SK-N-SH (cell line): ENCODE data around the gene ETFDH. TPM values are rescaled to one million over a fixed set of nuclear protein-coding genes. Genes with fewer than 3 reads are reported as not detected.

Source experiments
- CTCF ChIA-PET: fragments of 300-600, 350-600 bp; formaldehyde crosslinking; extraction: SDS; loops from one replicate; lab custom pipeline; 2021; lab: Yijun Ruan, JAX
- POLR2A ChIA-PET: fragments of 350-600 bp; sonication (Branson Sonifier 250); formaldehyde crosslinking; extraction: SDS; loops from one replicate; lab custom pipeline; 2020; ENCODE audit warnings: antibody characterized with exemption, inconsistent platforms; lab: Yijun Ruan, JAX
- DNase-seq: peaks from one replicate; pipeline ENCODE4 v3.0.0; 2012
- H2AFZ ChIP-seq: fragments of 200-600 bp; sonication (generic); 2 replicates; pipeline ENCODE4 v1.8.1; 2016; ENCODE audit warnings: antibody characterized with exemption, mild to moderate bottlenecking, low read depth
- H3F3A ChIP-seq: fragments of 200-600 bp; sonication (generic); replicated peaks from 2 replicates; pipeline ENCODE3; 2016; ENCODE audit warnings: antibody characterized with exemption, mild to moderate bottlenecking; ENCODE audit not compliant: insufficient read depth
- H3K27ac ChIP-seq, 2 experiments: fragments of 200-500 bp in 1 of 2; fragments of 200-600 bp in 1 of 2; sonication (Bioruptor generic) in 1 of 2; sonication (generic), shearing (Covaris generic) in 1 of 2; 2 replicates each; pipeline versions ENCODE4 v1.5.1 to v1.6.1; 2014 to 2016; ENCODE audit warnings: low read depth in 2 of 2, inconsistent platforms in 1 of 2, low read length in 1 of 2, mild to moderate bottlenecking in 1 of 2, mixed read lengths in 1 of 2
- H3K27me3 ChIP-seq: fragments of 200-600 bp; sonication (generic), shearing (Covaris generic); 2 replicates; pipeline ENCODE4 v1.6.1; 2016; ENCODE audit warnings: mixed run types; ENCODE audit not compliant: insufficient read depth
- H3K36me3 ChIP-seq, 2 experiments: fragments of 200-500 bp in 1 of 2; fragments of 200-600 bp in 1 of 2; sonication (Bioruptor generic) in 1 of 2; sonication (generic) in 1 of 2; replicated peaks in 1 of 2; 2 replicates each; pipeline versions ENCODE3 to v1.5.1; 2014 to 2016; ENCODE audit warnings: low read length in 1 of 2, mild to moderate bottlenecking in 1 of 2; ENCODE audit not compliant: insufficient read depth in 2 of 2, control insufficient read depth in 1 of 2
- H3K4me1 ChIP-seq, 2 experiments: fragments of 200-500 bp in 1 of 2; fragments of 200-600 bp in 1 of 2; sonication (Bioruptor generic) in 1 of 2; sonication (generic), shearing (Covaris generic) in 1 of 2; 2 replicates each; pipeline versions ENCODE4 v1.5.1 to v1.6.1; 2014 to 2016; ENCODE audit warnings: low read depth in 1 of 2, low read length in 1 of 2, mixed run types in 1 of 2; ENCODE audit not compliant: insufficient read depth in 2 of 2, control insufficient read depth in 1 of 2
- H3K4me2 ChIP-seq: fragments of 200-600 bp; sonication (generic), shearing (Covaris generic); 2 replicates; pipeline ENCODE4 v1.6.1; 2017; ENCODE audit warnings: mixed run types
- H3K4me3 ChIP-seq, 2 experiments: fragments of 200-500 bp in 1 of 2; fragments of 200-600 bp in 1 of 2; sonication (Bioruptor generic) in 1 of 2; sonication (generic), shearing (Covaris generic) in 1 of 2; 2 replicates each; pipeline versions ENCODE4 v1.5.1 to v1.8.1; 2014 to 2016; ENCODE audit warnings: low read depth in 2 of 2, inconsistent platforms in 1 of 2, low read length in 1 of 2, mild to moderate bottlenecking in 1 of 2, mixed read lengths in 1 of 2, moderate library complexity in 1 of 2
- H3K79me2 ChIP-seq: fragments of 200-600 bp; sonication (generic); 2 replicates; pipeline ENCODE4 v1.8.1; 2017; ENCODE audit warnings: mild to moderate bottlenecking; ENCODE audit not compliant: insufficient read depth
- H3K9ac ChIP-seq: fragments of 200-600 bp; sonication (generic); 2 replicates; pipeline ENCODE4 v1.6.1; 2017; ENCODE audit warnings: mixed run types
- H3K9me2 ChIP-seq: fragments of 200-600 bp; sonication (generic); 2 replicates; pipeline ENCODE4 v1.6.1; 2017; ENCODE audit warnings: mixed run types
- H3K9me3 ChIP-seq: fragments of 200-600 bp; sonication (generic); 2 replicates; pipeline ENCODE4 v1.6.1; 2017; ENCODE audit warnings: mixed run types, mild to moderate bottlenecking, moderate library complexity
- H4K20me1 ChIP-seq: fragments of 200-600 bp; sonication (generic); 2 replicates; pipeline ENCODE4 v1.6.1; 2017; ENCODE audit warnings: mild to moderate bottlenecking, mixed run types; ENCODE audit not compliant: insufficient read depth
- CHD2 ChIP-seq: fragments of 150-350 bp; IDR thresholded peaks from 2 replicates; pipeline ENCODE4 v1.6.1; 2018; ENCODE audit warnings: low read length; ENCODE audit not compliant: partially characterized antibody
- EP300 ChIP-seq, 2 experiments: IDR thresholded peaks; 2 replicates each; pipeline versions ENCODE4 v1.4.0 to v1.6.1; 2012; ENCODE audit warnings: borderline replicate concordance in 1 of 2, low read depth in 1 of 2, low read length in 1 of 2
- EZH2phosphoT487 ChIP-seq: fragments of 200-600 bp; sonication (generic); IDR thresholded peaks from 2 replicates; pipeline ENCODE4 v1.6.1; 2017; ENCODE audit warnings: low read depth, mixed run types, mild to moderate bottlenecking, antibody characterized with exemption, moderate library complexity, borderline replicate concordance
- FOSL2 ChIP-seq: IDR thresholded peaks from 2 replicates; pipeline ENCODE4 v1.4.0; 2012; ENCODE audit warnings: low read depth, mild to moderate bottlenecking, moderate library complexity, borderline replicate concordance
- FOXJ3 ChIP-seq: sonication (generic); formaldehyde crosslinking; IDR thresholded peaks from 2 replicates; pipeline ENCODE4 v1.5.1; 2020; ENCODE audit warnings: mild to moderate bottlenecking, missing genetic modification reagents
- GABPA ChIP-seq: IDR thresholded peaks from 2 replicates; pipeline ENCODE4 v1.4.0; 2012; ENCODE audit warnings: low read depth, mild to moderate bottlenecking
- JUND ChIP-seq: IDR thresholded peaks from 2 replicates; pipeline ENCODE4 v1.4.0; 2012
- NRF1 ChIP-seq: IDR thresholded peaks from 2 replicates; pipeline ENCODE4 v1.6.1; 2012; ENCODE audit warnings: low read depth, mild to moderate bottlenecking, low read length
- PBX3 ChIP-seq: IDR thresholded peaks from 2 replicates; pipeline ENCODE4; 2012
- POLR2AphosphoS5 ChIP-seq: IDR thresholded peaks from 2 replicates; pipeline ENCODE4 v1.6.1; 2012; ENCODE audit warnings: low read depth, low read length
- RAD21 ChIP-seq: IDR thresholded peaks from 2 replicates; pipeline ENCODE4 v1.6.1; 2012; ENCODE audit warnings: mild to moderate bottlenecking, low read length
- RCOR1 ChIP-seq: fragments of 150-350 bp; IDR thresholded peaks from 2 replicates; pipeline ENCODE4 v1.6.1; 2017; ENCODE audit warnings: antibody characterized with exemption, low read length
- RXRA ChIP-seq: IDR thresholded peaks from 2 replicates; pipeline ENCODE4 v1.4.0; 2012; ENCODE audit warnings: low read depth, mild to moderate bottlenecking, borderline replicate concordance
- TCF12 ChIP-seq: IDR thresholded peaks from 2 replicates; pipeline ENCODE4 v1.4.0; 2012
- TEAD4 ChIP-seq: IDR thresholded peaks from 2 replicates; pipeline ENCODE4 v1.4.0; 2012; ENCODE audit warnings: mild to moderate bottlenecking, borderline replicate concordance; ENCODE audit not compliant: insufficient read depth
- ZBTB33 ChIP-seq: IDR thresholded peaks from 2 replicates; pipeline ENCODE4 v1.4.0; 2012; ENCODE audit warnings: low read depth, borderline replicate concordance
- WGBS: methylation state at CpG from one replicate; pipeline ENCODE4 v1.1.6; 2017; ENCODE audit warnings: low lambda C conversion rate; 5-methylcytosine and 5-hydroxymethylcytosine counted together
- polyA plus RNA-seq, 3 experiments: library from polyadenylated mRNA; depleted of rRNA; stranded (reverse); fragments of >200 nt; gene quantifications; 2 replicates each; pipeline ENCODE4 v1.2.3, GENCODE V29; 2012
- TF ChIP-seq, protein P1 (sequence below): IDR thresholded peaks from 2 replicates; pipeline ENCODE4 v1.6.1; 2012; ENCODE audit warnings: mild to moderate bottlenecking, low read depth, low read length, moderate library complexity

ETFDH gene
- polyA plus RNA-seq, 1 of the 3 experiments (the other 2 are of a cell fraction), result 12.1 TPM

DNA sequence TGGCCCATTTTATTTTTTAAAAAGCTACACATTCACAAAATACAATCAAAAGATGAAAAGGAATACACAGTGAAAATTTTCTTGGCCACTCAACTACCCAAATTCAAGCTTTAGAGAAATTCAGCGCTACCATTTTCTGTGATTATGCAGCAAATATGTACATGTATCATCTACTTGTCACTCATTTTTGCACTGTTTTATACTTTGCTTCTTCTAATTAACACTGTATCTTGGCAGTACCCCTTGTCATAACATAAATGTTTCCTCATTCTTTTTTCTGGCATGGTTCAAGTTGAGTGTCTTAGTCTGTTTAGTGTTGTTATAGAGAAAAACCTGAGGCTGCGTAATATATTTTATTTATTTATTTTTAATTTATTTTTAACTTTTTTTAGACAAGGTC lies 66.8 kb downstream of the ETFDH start:
- H3K9me2 ChIP-seq, result no peaks in the 10 kb centered on the region
- ChIA-PET POLR2A (no interaction called here), CTCF (interaction anchor here (0.7 to 2.0 kb wide), 4 partner anchors 9 to 464 kb away, joined by 3 to 13 read pairs (median 4); no protein-coding TSS in a partner anchor)
- no peaks in the 10 kb centered on the region for H3K4me1 ChIP-seq
- WGBS, result 97% methylated on average over 2 of the region's 2 CpGs
- H3K4me3 ChIP-seq, result no peak overlapping the region
- H2AFZ ChIP-seq, result no peak overlapping the region
- H4K20me1 ChIP-seq, result no peaks in the 10 kb centered on the region
- no peaks in the 10 kb centered on the region for H3F3A ChIP-seq
- H3K79me2 ChIP-seq, result no peaks in the 10 kb centered on the region
- DNase-seq, result no peak
- no peaks in the 10 kb centered on the region for H3K9me3 ChIP-seq
- H3K27ac ChIP-seq, result no peak overlapping the region
- H3K4me2 ChIP-seq, result no peak overlapping the region
- TF ChIP-seq, protein P1, sequence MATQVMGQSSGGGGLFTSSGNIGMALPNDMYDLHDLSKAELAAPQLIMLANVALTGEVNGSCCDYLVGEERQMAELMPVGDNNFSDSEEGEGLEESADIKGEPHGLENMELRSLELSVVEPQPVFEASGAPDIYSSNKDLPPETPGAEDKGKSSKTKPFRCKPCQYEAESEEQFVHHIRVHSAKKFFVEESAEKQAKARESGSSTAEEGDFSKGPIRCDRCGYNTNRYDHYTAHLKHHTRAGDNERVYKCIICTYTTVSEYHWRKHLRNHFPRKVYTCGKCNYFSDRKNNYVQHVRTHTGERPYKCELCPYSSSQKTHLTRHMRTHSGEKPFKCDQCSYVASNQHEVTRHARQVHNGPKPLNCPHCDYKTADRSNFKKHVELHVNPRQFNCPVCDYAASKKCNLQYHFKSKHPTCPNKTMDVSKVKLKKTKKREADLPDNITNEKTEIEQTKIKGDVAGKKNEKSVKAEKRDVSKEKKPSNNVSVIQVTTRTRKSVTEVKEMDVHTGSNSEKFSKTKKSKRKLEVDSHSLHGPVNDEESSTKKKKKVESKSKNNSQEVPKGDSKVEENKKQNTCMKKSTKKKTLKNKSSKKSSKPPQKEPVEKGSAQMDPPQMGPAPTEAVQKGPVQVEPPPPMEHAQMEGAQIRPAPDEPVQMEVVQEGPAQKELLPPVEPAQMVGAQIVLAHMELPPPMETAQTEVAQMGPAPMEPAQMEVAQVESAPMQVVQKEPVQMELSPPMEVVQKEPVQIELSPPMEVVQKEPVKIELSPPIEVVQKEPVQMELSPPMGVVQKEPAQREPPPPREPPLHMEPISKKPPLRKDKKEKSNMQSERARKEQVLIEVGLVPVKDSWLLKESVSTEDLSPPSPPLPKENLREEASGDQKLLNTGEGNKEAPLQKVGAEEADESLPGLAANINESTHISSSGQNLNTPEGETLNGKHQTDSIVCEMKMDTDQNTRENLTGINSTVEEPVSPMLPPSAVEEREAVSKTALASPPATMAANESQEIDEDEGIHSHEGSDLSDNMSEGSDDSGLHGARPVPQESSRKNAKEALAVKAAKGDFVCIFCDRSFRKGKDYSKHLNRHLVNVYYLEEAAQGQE, result no peak
- no peak for TF ChIP-seq ZBTB33
- no peak for TF ChIP-seq POLR2AphosphoS5
- TF ChIP-seq TEAD4, result no peak
- no peak for TF ChIP-seq JUND
- TF ChIP-seq RCOR1, result no peak
- no peak for TF ChIP-seq PBX3
- TF ChIP-seq FOXJ3 (CRISPR knock-in tag), result no peak
- no peak overlapping the region for H3K9ac ChIP-seq
- no peaks in the 10 kb centered on the region for H3K36me3 ChIP-seq
- H3K27me3 ChIP-seq, result no peaks in the 10 kb centered on the region

GRCh38 chr4:158739600-158739999 lies 67.5 kb downstream of the ETFDH start:
- DNase-seq, result no peak
- Histone ChIP-seq H3K36me3 (no peaks in the 10 kb centered on the region), H3K27me3 (no peaks in the 10 kb centered on the region), H3K9me3 (no peaks in the 10 kb centered on the region), H3K4me1 (no peaks in the 10 kb centered on the region), H3F3A (no peaks in the 10 kb centered on the region), H4K20me1 (no peaks in the 10 kb centered on the region), H3K9ac (no peak overlapping the region), H3K9me2 (no peaks in the 10 kb centered on the region), H3K27ac (no peak overlapping the region), H2AFZ (no peak overlapping the region), H3K4me3 (no peak overlapping the region), H3K79me2 (no peaks in the 10 kb centered on the region), H3K4me2 (no peak overlapping the region)
- CTCF ChIA-PET, result interaction anchor here (2.0 kb wide), 1 partner anchor 9 kb away, joined by 13 read pairs; no protein-coding TSS in a partner anchor
- 96% methylated on average over 2 of the region's 2 CpGs for WGBS
- POLR2A ChIA-PET, result no interaction called here
- TF ChIP-seq RCOR1 (no peak), CHD2 (no peak), TCF12 (no peak), RXRA (no peak), EZH2phosphoT487 (no peak), FOSL2 (no peak), POLR2AphosphoS5 (no peak), RAD21 (no peak), GABPA (no peak), EP300 (IDR thresholded peaks at IDR 0.05; ENCODE audit: borderline replicate concordance in 1 of 2, low read depth in 1 of 2, low read length in 1 of 2) (no peak), NRF1 (no peak)
- TF ChIP-seq, protein P1, result no peak
